ENCODE measurements around the gene HOOK2. TPM values are rescaled to one million over a fixed set of nuclear protein-coding genes. Genes with fewer than 3 reads are reported as not detected.
A peak's percentile ranks its signal among the peaks of the same experiment; 100 is the strongest.

HOOK2 gene
- total RNA-seq, 4 donors from 2014 or later, result 27.3 to 109 (median 50.2) TPM

DNA sequence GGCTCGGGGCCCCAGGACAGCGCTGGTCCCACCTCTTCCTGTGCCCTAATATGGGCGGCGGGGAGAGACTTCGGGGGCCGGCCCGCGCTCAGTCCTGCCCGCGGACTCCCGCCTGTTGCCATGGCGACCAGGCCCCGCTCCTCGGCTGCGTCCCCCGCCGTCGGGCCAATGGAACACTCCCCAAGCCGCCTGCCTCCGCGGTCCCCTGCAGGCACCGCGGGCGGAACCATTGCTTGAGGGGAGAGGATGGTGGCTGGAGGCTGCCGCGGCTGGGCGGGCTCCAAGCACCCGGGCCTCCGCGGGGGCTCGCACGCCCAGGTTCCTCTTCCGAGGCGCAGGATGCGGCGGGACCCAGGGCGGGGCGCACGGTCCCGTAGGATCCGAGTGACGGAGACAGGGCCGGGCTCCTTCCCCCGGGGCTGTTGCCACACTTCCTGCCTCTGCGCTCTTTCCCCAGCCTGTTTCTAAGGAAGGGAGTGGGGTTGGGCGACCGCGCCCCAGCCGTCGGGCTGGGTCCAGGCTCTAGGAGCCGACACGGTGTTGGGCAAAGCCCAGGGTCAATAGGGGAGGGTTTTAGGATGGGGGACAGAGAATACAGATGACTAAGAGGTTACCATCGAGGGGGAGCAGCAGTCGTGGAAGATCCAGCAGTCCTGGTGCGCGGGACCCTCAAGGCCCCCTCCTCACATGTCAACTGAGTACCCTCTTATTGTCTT, 14.7 kb upstream of the HOOK2 start:
- peak overlapping the region; percentile 61 to 98 (median 79) for H3K4me3 ChIP-seq
- H3K4me1 ChIP-seq, result peaks cover 0 to 65% (median 50%) of the 10 kb centered on the region in 4 donors
- no peaks in the 10 kb centered on the region for H3K9me3 ChIP-seq
- WGBS, 2 donors, result 1 to 3% methylated on average over 17 to 30 of the region's 56 CpGs
- no peaks in the 10 kb centered on the region for H3K36me3 ChIP-seq
- H3K27ac ChIP-seq, result peak overlapping the region; percentile 99 to 100 (median 99)
- H3K27me3 ChIP-seq, result no peaks in the 10 kb centered on the region
- TF ChIP-seq EP300 (IDR thresholded peaks at IDR 0.05) (peak; percentile 84 to 99), POLR2A (IDR thresholded peaks at IDR 0.05) (peak; percentile 94)
- TF ChIP-seq, protein P1, sequence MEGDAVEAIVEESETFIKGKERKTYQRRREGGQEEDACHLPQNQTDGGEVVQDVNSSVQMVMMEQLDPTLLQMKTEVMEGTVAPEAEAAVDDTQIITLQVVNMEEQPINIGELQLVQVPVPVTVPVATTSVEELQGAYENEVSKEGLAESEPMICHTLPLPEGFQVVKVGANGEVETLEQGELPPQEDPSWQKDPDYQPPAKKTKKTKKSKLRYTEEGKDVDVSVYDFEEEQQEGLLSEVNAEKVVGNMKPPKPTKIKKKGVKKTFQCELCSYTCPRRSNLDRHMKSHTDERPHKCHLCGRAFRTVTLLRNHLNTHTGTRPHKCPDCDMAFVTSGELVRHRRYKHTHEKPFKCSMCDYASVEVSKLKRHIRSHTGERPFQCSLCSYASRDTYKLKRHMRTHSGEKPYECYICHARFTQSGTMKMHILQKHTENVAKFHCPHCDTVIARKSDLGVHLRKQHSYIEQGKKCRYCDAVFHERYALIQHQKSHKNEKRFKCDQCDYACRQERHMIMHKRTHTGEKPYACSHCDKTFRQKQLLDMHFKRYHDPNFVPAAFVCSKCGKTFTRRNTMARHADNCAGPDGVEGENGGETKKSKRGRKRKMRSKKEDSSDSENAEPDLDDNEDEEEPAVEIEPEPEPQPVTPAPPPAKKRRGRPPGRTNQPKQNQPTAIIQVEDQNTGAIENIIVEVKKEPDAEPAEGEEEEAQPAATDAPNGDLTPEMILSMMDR (IDR thresholded peaks at IDR 0.05), result peak in 2 of 5 experiments; percentile 31 to 50
- peak; percentile 90 to 93 for DNase-seq (ENCODE audit: low spot score in 2 of 2)

DNA sequence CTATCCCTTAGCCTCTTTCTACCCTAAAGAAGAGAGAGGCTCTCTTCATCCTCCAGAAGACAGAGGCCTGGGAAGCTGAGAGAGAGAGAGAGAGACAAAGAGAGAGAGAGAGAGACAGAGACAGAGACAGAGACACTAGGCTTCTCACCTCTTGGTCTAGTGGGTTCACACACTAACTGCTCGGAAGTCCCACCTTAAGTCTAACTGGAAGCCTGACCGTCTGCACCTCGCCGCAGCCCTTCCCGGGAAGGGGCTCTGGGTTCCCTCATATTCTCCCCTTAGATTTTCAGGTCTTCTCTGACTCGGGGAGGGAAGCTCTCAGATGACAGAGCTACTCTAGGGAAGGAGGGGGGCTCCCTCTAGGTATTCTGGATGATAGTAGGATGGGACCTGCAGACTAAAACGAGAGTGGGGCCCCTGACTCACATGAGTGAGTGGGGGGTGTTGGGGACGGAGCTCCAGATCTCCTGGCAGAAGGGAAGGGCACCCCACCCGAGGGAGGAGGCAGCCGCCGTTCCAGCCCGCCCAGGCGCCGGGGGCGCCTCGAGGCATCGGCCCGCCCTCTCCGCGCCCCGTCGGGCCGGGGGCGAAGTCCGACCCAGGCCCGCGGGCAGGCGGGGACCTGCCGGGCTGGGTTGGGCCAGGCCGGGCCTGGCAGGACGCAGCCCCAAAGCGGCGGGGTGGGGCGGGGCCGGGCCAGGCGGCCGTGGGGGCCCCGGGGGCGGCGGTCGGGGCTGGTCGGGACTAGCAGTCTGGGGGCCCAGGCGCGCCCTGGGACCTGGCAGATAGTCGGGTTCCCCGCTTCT, 13.9 kb upstream of the HOOK2 start:
- 1 to 2% methylated on average over 9 to 26 of the region's 46 CpGs for WGBS, 2 donors
- Histone ChIP-seq H3K4me3 (peak overlapping the region; percentile 61 to 98 (median 79)), H3K27me3 (no peaks in the 10 kb centered on the region), H3K9me3 (no peaks in the 10 kb centered on the region), H3K36me3 (no peaks in the 10 kb centered on the region), H3K4me1 (peaks cover 0 to 65% (median 52%) of the 10 kb centered on the region in 4 donors), H3K27ac (peak overlapping the region; percentile 99 to 100 (median 99))
- no peak for DNase-seq (ENCODE audit: low spot score in 2 of 2)
- TF ChIP-seq, protein P1 (IDR thresholded peaks at IDR 0.05), result no peak
- TF ChIP-seq EP300 (IDR thresholded peaks at IDR 0.05), result no peak
- no peak for TF ChIP-seq POLR2A (IDR thresholded peaks at IDR 0.05)

DNA sequence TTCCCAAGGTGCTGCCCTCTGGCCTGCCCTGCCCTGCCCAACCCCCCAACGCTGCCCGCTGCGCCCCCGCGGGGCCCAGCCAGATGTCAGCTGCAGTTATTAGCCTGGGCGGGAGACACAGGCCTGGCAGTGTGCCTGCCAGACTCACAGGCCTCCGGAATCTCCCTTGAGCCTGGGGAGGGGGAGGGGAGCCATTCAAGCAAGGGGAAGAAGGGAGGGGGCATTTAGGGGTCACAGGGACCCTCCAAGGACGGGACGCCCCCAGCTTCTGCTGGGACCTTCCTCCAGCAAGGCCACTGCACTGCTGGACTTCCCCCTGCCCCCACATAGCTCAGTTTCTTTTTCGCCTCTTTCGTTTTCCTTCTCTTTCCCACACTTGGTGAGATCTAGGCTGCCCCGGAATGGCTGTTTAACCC, 13.3 kb upstream of the HOOK2 start:
- H3K36me3 ChIP-seq, result no peaks in the 10 kb centered on the region
- peak overlapping the region; percentile 57 to 81 (median 69) for H3K4me3 ChIP-seq
- H3K27me3 ChIP-seq, result no peaks in the 10 kb centered on the region
- WGBS, 2 donors, result 0 to 1% methylated on average over 11 to 12 of the region's 12 CpGs
- peak in 1 of 2 donors; percentile 79 for DNase-seq (ENCODE audit: low spot score in 2 of 2)
- peak overlapping the region; percentile 99 to 100 (median 99) for H3K27ac ChIP-seq
- no peaks in the 10 kb centered on the region for H3K9me3 ChIP-seq
- TF ChIP-seq, protein P1 (IDR thresholded peaks at IDR 0.05), result no peak
- TF ChIP-seq EP300 (IDR thresholded peaks at IDR 0.05) (peak in 1 of 2 donors; percentile 74), POLR2A (IDR thresholded peaks at IDR 0.05) (peak in 1 of 2 donors; percentile 13)
- peaks cover 0 to 65% (median 53%) of the 10 kb centered on the region in 4 donors for H3K4me1 ChIP-seq

DNA sequence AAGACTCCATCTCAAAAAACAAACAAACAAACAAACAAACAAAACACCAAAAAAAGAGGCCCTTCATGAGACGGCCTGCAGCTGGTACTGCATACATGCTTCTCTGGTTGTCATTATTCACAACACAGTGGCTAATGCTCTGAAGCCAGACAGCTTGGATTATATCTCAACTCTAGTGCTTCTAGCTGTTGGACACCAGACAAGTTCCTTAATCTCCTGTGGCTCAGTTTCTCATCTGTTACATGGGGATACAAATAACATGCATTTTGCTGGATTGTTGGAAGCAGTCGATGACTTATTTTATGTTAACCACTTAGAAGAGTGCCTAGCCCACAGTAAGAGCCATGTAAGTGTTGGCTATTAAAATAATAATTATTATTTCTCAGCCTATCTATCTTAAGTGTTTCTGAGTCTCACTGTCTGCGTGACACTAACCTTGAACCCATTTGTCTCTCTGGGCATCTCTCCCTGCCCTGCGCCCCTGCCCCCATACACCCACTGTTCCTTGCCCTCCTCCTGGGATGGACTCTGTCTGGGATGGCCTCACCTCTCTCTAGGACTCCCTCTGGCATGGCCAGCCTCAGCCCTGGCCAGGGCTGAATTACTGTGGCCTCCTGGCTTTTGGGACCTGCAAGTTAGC, 12.8 kb upstream of the HOOK2 start:
- peak overlapping the region; percentile 57 to 81 (median 69) for H3K4me3 ChIP-seq
- H3K27me3 ChIP-seq, result no peaks in the 10 kb centered on the region
- no peaks in the 10 kb centered on the region for H3K9me3 ChIP-seq
- no peaks in the 10 kb centered on the region for H3K36me3 ChIP-seq
- DNase-seq (ENCODE audit: low spot score in 2 of 2), result no peak
- 28 to 32% methylated on average over 4 of the region's 4 CpGs for WGBS, 2 donors
- H3K27ac ChIP-seq, result peak overlapping the region; percentile 99 to 100 (median 99)
- TF ChIP-seq EP300 (IDR thresholded peaks at IDR 0.05) (no peak), POLR2A (IDR thresholded peaks at IDR 0.05) (no peak)
- TF ChIP-seq, protein P1 (IDR thresholded peaks at IDR 0.05), result no peak
- peaks cover 0 to 69% (median 58%) of the 10 kb centered on the region in 4 donors for H3K4me1 ChIP-seq

All from tibial nerve (tissue), 4 donors.